Ammon's horn (tissue), 1 donor: ENCODE data around the gene PRR5L.
A peak's percentile ranks its signal among the peaks of the same experiment; 100 is the strongest.

ENCODE experiments used
- DNase-seq: peaks from one replicate; pipeline ENCODE4 v3.0.0-alpha.2; 2016; ENCODE audit warnings: low spot score

Gene PRR5L

GRCh38 chr11:36432738-36433137 is 136.7 kb downstream of the PRR5L start:
- DNase-seq = no peak

GRCh38 chr11:36436064-36436463 is 140.0 kb downstream of the PRR5L start:
- no peak for DNase-seq

GRCh38 chr11:36436589-36436988 is 140.5 kb downstream of the PRR5L start:
- DNase-seq = no peak

DNA sequence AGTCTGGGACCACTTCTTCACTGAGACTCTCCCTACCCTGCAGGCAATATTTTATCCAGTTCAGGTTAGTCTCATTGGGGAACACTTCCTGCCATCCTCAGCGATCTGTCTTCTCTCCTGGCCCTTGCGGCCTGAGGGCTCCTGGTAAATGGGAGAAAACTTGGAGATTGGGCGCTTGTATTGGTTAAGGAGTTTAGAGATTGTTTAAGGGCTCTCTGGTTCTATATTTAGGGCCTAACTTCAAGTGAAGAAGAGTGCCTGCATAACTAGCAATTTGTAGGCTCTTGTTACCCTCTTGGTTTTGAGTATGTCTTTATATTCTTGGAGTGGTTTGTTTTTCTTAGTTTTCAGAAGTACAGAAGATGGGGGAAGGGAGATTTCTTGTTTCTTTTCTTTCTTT is 141.3 kb downstream of the PRR5L start:
- no peak for DNase-seq

DNA sequence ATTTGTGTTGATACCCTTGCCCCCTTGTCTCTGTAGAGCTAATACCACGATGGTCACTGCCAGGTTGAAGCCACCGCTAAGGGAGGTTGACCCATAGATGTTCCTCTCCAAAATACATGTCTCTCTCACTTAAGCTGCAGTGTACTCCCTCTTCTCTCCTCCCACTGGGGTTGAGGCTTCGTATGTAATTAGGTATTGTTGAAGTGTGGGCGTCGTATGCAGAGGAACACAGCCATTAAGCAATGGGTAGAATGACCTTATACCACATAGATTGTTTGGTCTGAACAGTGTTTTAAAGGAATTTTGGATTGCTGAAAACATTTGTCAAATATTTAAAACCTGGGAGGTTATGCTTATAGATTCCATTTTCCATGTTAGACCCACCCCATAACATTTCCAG is 142.0 kb downstream of the PRR5L start:
- DNase-seq = no peak

DNA sequence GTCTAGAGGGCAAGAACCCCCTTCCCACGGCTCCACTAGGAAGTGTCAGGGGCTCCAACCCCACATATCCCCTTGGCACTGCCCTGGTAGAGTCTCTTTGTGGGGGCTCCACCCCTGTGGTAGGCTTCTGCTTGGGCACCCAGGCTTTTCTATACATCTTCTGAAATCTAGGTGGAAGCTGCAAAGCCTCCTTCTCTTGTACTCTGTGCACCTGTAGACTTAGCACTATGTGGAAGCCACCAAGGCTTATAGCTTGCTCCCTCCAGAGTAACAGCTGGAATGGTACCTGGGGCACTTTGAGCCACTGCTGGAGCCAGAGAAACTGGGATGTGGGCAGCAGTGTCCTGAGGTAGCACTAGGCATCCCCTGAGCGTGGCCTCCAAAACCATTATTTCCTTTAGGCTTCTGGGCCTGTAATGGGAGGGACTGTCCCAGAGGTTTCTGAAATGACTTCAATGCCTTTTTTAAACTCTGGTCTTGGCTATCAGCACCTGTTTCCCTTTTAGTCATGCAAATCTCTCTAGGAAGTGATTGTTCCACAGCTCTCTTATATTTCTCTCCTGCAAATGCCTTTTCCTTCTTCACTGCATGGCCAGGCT is 145.6 kb downstream of the PRR5L start:
- DNase-seq = no peak

DNA sequence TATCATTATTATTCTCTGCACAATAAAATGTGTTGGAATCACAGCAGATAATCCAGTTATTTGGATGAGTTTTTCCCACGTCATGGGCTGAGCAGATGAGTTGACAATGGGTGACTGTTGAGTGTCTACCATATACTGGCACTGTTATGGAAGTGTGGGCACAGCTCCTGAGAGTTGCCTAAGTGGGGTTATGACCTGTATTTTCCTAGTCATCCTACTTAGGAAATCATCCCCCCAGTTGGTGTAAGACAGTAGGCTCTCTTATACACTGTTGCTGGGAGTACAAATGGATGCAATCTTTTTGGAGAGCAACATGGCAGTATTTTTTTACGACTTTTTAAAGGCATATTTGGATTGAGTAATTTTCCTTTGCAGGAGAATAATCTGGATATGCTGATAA is 147.6 kb downstream of the PRR5L start:
- DNase-seq = no peak

DNA sequence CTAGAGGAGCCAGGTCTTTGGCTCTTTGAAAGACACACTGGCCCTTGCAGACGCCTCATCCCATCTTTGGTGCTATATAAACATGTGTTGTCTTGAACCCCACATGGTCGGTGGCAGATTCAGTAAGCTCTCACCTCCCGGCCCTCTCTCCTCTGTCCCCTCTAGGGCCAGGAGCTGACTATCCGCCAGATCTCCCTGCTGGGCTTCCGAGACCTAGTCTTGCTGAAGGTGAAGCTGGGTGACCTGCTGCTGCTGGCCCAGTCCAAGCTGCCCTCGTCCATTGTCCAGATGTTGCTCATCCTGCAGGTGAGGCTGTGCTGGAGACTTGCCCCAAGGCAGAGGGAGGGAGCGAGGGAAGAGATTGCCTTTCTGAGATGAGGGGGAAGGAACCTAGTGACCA is 150.0 kb downstream of the PRR5L start:
- DNase-seq = no peak

DNA sequence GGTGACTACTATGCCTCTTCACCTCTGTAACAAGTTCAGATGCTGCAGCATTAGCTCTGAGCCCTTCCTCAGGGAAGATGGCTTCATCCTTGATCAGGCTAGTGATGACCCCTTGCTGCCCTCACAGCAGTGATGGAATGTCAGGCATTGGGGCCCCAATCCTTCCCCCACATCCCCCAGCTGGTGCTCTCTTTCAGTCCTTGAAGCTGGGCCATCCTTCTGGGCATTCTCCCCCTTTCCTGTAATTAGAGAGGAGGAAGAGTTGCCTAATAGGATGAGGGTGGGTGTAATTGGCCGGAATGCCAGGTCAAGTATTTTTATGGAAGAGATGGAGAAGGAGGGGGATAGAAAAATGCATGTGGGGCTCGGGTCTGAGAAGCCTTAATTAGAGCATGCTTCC is 151.4 kb downstream of the PRR5L start:
- DNase-seq = no peak

GRCh38 chr11:36447947-36448346 is 151.9 kb downstream of the PRR5L start:
- no peak for DNase-seq

DNA sequence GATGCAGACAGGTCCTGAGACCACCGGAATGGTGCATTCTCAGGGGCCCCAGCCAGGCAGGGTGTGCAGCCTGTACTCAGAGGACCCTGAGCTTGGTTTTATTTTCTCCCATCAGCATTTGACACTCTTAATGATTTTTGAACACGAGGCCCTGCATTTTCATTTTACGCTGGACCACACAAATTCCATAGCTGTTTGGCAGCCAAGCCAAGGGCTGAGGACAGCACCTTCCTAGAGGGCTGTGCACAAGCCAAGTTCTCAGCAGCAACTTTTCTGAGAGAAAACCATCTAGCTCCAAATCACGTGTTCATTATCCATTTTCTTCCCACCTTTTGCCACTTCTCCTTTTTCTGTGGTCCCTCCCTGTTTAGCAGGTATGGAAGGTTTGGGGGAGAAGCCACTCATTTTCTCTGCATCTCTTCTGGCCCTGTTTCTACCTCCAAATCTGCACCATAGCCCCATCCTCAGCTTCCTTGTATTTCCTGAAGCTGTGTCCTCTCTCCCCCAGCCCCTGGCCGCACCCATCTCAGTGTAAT is 153.5 kb downstream of the PRR5L start:
- DNase-seq = no peak

DNA sequence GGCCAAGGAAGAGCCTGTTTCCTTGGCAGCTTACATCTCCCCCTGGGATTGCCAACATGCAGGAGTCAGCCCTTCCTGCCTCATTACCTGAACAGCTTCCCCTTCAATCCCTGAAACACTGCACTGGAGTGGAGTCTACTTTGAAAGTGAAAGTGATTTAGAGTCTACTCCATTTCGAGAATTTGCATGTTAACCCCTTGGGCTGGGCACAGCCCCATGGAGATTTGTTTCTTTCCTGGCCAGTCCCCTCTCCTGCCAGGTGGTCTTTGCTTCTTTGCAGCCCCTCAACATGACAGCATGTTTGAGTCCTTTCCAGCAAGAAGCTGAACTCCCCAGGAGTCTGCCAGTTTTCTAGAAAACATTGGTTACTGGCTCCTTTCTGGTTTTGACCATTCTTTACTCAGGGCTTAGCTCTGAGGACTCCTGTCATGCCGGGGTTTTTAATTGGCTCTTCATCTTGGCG is 154.1 kb downstream of the PRR5L start:
- DNase-seq = no peak

- DNase-seq = no peak
Observed at GRCh38 chr11:36451045-36451444, 155.0 kb downstream of the PRR5L start.

DNA sequence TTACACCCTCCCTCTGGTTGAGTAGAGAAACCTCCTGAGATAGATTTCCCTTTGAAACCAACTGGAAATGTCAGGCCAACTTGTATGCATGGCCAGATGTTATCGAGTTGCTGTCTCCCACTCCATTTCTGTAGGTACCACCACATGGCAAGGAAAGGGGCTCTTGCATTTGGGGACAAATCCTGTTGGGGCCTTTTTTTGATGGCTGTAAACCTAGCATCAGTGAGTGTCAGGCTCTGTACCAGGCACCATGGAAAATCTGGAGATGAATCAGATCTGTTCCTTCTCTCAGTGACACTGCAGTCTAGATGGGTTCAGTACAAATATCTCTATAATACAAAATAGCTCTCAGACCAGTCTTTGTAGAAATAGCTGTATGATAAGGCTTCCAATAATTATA is 155.6 kb downstream of the PRR5L start:
- no peak for DNase-seq

- no peak for DNase-seq
Observed at GRCh38 chr11:36452236-36452940, 156.3 kb downstream of the PRR5L start.

DNA sequence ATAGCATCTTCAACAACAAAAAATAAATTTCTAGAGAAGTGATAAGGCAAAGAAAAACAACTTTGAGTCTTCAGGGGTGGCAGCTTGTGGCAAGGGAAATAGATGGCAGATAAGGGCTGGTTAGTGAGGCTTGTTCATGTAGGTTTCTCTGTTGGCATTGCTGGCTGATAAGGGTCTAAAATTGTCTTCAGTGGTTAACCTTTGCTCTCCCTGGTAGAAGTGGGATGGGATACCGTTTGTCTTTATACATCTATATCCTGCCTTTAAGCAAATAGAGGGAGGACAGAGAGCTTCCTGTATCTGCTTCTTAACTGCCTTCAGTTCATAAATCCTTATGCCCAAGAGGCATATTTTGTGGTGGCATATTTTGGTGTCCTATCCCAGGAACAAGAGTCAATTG is 156.9 kb downstream of the PRR5L start:
- no peak for DNase-seq

DNA sequence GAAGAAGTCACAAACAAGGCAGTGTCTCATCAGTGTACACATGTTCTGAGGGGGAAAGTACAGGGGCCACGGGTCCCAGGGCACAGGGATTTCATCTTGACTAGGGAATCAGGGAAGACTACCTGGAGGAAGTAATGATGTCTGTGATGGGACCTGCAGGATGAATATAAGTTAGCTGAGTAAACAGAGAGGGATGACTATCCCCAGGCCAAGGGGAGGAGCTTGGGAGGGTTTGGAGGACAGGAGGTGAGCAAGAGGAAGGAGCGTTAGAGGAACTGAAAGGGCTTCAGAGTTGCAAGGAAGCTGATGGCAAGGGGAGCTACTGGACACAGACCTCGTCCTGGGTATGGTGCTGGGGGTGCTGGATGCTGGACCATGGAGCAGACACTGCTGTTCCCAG is 157.6 kb downstream of the PRR5L start:
- no peak for DNase-seq

DNA sequence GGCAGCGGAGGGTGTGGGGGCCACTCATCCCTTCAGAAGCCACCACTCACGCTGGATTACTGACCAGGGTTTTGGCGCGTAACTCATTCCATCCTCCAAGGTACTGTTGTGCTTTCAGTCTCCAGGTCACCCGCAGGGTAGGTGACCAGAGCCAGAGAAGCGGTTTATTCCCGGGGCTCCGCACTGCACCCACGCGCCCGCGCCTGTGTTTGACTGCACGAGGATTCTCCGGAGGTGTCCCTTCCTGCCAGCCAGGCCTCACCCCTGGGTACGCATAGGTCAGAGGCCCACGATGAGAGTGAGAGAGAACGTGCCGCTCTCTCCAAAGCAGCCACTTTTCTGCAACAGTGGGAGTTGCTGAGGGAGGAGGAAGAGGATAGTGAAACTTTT is 158.5 kb downstream of the PRR5L start:
- DNase-seq = no peak

- DNase-seq = peak; percentile 54
Observed at GRCh38 chr11:36454941-36455631, 159.0 kb downstream of the PRR5L start.

GRCh38 chr11:36455658-36456111 is 159.6 kb downstream of the PRR5L start:
- peak; percentile 56 for DNase-seq

- no peak for DNase-seq
Observed at GRCh38 chr11:36456156-36456555, 160.1 kb downstream of the PRR5L start.

DNA sequence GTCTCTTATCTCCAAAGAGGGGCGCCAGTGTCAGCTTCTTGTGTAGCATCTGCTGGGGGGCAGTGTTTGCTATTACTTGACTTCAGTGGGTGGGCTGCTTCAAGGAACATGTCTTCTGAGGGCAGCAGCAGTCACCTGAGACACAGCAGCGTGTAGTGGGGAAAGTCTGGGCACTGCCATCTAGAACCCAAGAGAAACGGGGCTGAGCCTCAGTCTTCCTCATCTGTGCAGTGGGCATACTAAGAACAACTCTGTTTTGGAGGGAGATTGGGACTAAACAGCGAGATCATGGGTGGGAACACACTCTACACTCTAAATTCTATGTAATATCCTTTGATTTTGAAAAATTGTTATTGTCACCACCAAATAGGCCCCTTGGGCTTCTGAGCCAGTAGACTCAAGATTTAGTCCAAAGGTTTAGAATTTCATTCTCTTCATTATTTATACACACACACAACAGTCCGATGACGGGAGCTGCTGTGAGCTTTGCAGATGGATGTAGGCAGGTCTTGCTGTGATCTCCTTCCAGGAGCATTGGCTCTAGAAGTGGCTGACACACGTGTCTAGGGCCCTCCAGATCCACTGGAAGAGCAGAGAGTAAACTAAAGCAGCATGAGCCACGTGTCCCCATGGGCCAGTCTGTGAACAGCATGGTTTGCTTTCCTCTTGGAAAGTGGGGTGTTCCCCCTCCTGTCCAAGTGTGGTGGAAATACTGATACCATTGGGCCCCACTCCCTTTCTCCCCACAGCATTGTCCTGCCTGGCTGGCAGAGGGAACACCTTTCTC is 162.2 kb downstream of the PRR5L start:
- no peak for DNase-seq
